Fibroblast of the aortic adventitia (primary cell): ENCODE measurements around the gene ATP7B. TPM values are rescaled to one million over a fixed set of nuclear protein-coding genes. Genes with fewer than 3 reads are reported as not detected.

Experiments
- DNase-seq: peaks from one replicate; pipeline ENCODE4 v3.0.0-alpha.2; 2010; ENCODE audit warnings: low read depth
- H3K4me3 ChIP-seq: 2 replicates; pipeline ENCODE4 v1.5.1; 2011; ENCODE audit warnings: low read depth, mild to moderate bottlenecking, control low read depth, low read length, moderate library complexity
- CTCF ChIP-seq: IDR thresholded peaks from 2 replicates; pipeline ENCODE4 v1.5.1; 2011; ENCODE audit warnings: mild to moderate bottlenecking, low read length, control low read depth, inconsistent platforms; ENCODE audit not compliant: insufficient read depth
- total RNA-seq: library from RNA; depleted of rRNA; stranded (reverse); fragments of >200 nt; gene quantifications from 2 replicates; pipeline ENCODE4 v1.2.3, GENCODE V29; 2012; ENCODE audit warnings: low replicate concordance

Gene ATP7B
- total RNA-seq, 1 donor = 1.5 TPM

- H3K4me3 ChIP-seq = no peak overlapping the region
- no peak for DNase-seq
- no peak for TF ChIP-seq CTCF
These were observed 110.8 kb downstream of the ATP7B start for GRCh38 chr13:51900471-51900870.

GRCh38 chr13:51895906-51896888 is 115.1 kb downstream of the ATP7B start:
- peak; percentile 86 for TF ChIP-seq CTCF
- peak; percentile 66 for DNase-seq
- H3K4me3 ChIP-seq = no peak overlapping the region

GRCh38 chr13:51894239-51894638 is 117.0 kb downstream of the ATP7B start:
- no peak overlapping the region for H3K4me3 ChIP-seq
- no peak for TF ChIP-seq CTCF
- DNase-seq = no peak

- no peak overlapping the region for H3K4me3 ChIP-seq
- no peak for TF ChIP-seq CTCF
- DNase-seq = no peak
These were observed 118.6 kb downstream of the ATP7B start for GRCh38 chr13:51892657-51893056.

- no peak for TF ChIP-seq CTCF
- DNase-seq = no peak
- H3K4me3 ChIP-seq = no peak overlapping the region
These were observed 123.8 kb downstream of the ATP7B start for GRCh38 chr13:51887468-51887867.

- no peak for DNase-seq
- TF ChIP-seq CTCF = no peak
These were observed 125.6 kb downstream of the ATP7B start for GRCh38 chr13:51885651-51886050.

More at GRCh38 chr13:51885651-51886050, 125.6 kb downstream of the ATP7B start:
- H3K4me3 ChIP-seq = no peak overlapping the region
